Stomach (tissue), 4 donors: ENCODE results near the gene LMTK2.

ENCODE experiments used
- CTCF ChIP-seq, 7 experiments: fragments of 450-650 bp in 4 of 7; fragments of 200-600 bp in 3 of 7; sonication (generic) in 3 of 7; IDR thresholded peaks; one replicate each; pipeline ENCODE4 v1.5.1; 2016 to 2019; ENCODE audit warnings: antibody characterized with exemption in 7 of 7, control low read depth in 2 of 7, mild to moderate bottlenecking in 1 of 7
- EP300 ChIP-seq: sonication (generic); formaldehyde crosslinking; IDR thresholded peaks from one replicate; pipeline ENCODE4 v1.6.1; 2017; ENCODE audit warnings: antibody characterized with exemption
- POLR2A ChIP-seq, 4 donors: fragments of 450-650 bp; IDR thresholded peaks; one replicate each; pipeline ENCODE4 v1.6.1; 2016; ENCODE audit warnings: antibody characterized with exemption in 4 of 4, control low read depth in 2 of 4, mild to moderate bottlenecking in 1 of 4, moderate library complexity in 1 of 4
- POLR2AphosphoS5 ChIP-seq, 3 donors: sonication (generic); formaldehyde crosslinking; IDR thresholded peaks; one replicate each; pipeline ENCODE4 v1.6.1; 2016; ENCODE audit warnings: antibody characterized with exemption in 3 of 3

GRCh38 chr7:98236355-98237185 lies 129.9 kb downstream of the LMTK2 start:
- TF ChIP-seq POLR2A (IDR thresholded peaks at IDR 0.05) (no peak), POLR2AphosphoS5 (IDR thresholded peaks at IDR 0.05) (no peak), CTCF (IDR thresholded peaks at IDR 0.05) (no peak), EP300 (no peak)
